NCI-H2196 (cell line): ENCODE results near the gene CDKL5.

Experiments used
- DNase-seq: peaks from one replicate; lab custom pipeline; 2025; ENCODE audit not compliant: unreplicated experiment; lab: John Stamatoyannopoulos, UW

The CDKL5 gene

GRCh38 chrX:18455384-18455783 is 30.0 kb downstream of the CDKL5 start:
- no peak for DNase-seq

GRCh38 chrX:18457000-18457399 is 31.6 kb downstream of the CDKL5 start:
- DNase-seq = no peak

GRCh38 chrX:18461431-18461830 is 36.0 kb downstream of the CDKL5 start:
- DNase-seq = no peak

GRCh38 chrX:18464499-18464898 is 39.1 kb downstream of the CDKL5 start:
- DNase-seq = no peak

- DNase-seq = no peak
These were observed 39.6 kb downstream of the CDKL5 start for GRCh38 chrX:18465051-18465450.

DNA sequence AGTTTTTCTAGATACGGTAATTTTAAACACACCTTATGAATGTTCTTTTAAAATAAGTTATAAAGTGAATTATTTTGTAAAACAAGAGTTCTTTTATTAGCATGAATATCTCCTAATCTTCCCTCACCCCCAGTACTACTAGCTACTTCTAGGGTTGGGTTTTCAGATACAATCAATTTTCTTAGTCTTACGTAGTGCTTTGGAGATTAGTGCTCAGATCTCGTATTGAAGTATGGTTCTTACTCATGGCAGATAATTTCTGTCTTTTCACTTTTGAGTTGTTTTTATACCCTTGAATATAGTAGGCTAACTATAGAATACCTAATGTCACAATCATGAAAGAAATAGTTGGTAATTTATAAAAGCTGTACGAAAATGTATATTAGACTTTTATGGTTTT is 43.2 kb downstream of the CDKL5 start:
- DNase-seq = no peak

GRCh38 chrX:18471296-18471695 is 45.9 kb downstream of the CDKL5 start:
- no peak for DNase-seq

DNA sequence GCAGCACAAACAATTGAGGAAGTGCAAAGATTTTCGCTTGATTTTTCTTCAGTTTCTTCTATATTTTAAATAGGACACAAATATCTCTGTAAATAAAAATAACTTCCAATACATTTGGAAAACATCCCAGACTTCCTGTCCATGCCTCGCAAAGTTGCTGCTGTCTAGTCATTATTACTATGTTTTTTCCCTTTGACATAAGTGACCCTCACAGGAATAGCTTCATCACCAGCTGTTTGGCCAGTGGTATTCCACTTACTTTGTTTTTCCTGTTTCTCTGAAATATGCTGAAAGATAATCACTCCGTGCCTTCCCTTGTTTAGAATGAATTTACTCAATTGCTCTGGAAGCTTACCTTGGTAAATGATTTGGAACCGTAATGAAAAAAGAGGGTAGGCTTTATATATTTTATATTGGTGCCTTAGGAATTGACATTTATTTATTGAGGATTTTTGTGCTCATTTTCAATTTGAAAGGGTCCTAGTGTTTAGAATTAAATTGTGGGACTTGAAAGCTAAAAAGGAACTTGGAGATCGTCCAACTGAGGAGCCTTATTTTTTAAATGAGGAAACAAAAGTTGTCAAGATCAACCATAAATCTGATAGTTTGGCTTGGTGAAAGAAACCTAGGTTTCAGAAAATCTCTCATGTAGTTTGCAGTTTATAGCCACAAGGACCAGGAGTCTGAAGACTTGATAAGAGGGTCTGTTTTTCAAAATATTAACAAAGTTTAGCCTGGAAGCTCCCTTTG is 65.6 kb downstream of the CDKL5 start:
- DNase-seq = no peak

DNA sequence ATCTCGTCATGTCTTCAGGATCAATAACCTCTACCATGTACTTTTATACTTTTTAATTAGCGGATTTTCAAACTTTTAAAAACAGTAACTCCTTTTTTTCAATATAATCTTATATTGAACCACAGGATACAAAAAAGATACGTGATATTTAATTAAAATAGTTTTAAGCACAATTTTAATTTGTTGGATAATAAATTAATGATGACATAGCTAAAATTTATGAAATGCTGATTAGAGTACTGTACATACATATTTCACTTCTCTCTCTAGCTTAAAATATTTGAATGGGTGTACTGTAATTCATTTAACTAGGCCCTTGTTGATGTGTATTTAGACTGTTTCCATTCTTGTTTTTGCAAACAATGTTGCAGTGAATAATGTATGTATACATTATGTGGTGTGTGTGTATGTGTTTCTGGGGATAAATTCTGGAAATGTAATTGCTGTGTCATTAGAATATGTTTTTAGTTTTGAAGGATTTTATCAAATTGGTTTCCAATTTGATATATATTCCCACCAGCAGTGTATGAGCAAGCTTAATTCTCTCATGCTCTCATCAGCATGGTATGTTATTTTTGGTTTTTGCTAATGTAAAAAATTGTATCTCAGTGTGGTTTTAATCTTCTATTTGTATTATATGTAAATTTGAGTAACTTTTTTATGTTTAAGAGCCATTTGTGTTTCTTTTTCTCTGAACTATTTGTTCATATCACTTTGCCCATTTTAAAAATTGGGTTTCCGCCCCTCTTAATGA is 66.4 kb downstream of the CDKL5 start:
- no peak for DNase-seq

- DNase-seq = no peak
These were observed 109.5 kb downstream of the CDKL5 start for GRCh38 chrX:18534949-18535348.

DNA sequence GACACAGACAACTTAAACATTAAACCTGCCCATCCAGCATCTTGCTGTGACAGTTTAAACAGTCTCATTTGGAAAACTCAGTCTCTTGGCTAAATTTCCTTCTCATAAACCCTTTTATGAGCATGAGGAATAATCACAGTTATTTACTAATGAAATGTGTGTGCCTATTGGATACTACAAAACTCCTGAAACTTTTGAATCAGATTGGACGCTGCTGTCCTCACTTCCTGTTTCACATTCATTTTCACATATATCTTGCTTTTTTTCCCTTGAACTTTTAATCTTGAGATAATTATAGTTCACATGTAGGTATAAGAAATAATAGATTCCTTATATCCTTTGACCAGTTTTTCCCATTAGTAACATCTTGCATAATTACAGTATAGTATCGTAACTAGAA is 111.7 kb downstream of the CDKL5 start:
- DNase-seq = no peak

GRCh38 chrX:18537524-18537923 is 112.1 kb downstream of the CDKL5 start:
- DNase-seq = no peak

- no peak for DNase-seq
These were observed 116.7 kb downstream of the CDKL5 start for GRCh38 chrX:18542131-18542530.

GRCh38 chrX:18542905-18543304 is 117.5 kb downstream of the CDKL5 start:
- DNase-seq = no peak

DNA sequence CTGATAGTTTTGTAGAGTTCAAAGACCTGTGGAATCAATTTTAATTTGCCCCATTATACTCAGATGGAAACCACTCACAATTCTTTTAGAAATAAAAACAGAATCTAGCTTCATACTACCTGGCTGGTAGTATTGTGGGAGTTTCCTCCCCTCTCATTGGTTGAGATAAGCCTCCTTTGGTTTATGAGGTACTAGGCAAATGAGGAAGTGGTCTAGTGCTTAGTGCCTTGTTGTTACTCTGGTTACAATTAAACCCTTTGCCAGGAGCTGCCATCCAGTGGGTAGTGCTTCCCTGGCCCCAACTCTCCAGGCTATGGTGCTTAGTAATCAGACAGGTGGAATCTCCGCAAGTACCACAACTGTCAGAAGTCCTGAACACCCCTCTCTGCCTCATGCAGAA is 118.3 kb downstream of the CDKL5 start:
- no peak for DNase-seq

- DNase-seq = no peak
These were observed 120.4 kb downstream of the CDKL5 start for GRCh38 chrX:18545771-18546170.

GRCh38 chrX:18548996-18549395 is 123.6 kb downstream of the CDKL5 start:
- DNase-seq = no peak

DNA sequence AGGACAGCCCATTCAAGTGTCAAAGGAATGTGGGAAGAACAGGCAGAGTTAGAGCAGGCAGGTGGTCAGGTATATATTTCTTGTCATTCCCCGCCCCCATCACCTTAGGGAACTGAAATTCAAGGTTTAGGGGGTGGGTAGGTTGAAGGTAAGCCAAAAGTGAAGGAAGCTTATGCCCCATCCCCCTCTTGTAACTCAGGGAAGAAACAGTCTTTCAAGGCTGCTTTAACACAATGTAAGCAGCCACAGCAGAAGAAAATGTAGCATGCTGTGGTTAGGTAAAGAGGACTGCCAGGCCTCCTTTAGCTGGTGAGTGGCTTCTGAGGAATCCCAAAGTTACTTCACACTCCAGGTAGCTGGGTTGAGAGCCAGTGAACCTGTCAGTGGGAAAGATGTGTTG is 124.2 kb downstream of the CDKL5 start:
- DNase-seq = no peak

- no peak for DNase-seq
These were observed 132.5 kb downstream of the CDKL5 start for GRCh38 chrX:18557879-18558278.

GRCh38 chrX:18558799-18559198 is 133.4 kb downstream of the CDKL5 start:
- DNase-seq = no peak

- DNase-seq = no peak
These were observed 135.6 kb downstream of the CDKL5 start for GRCh38 chrX:18561020-18561419.

GRCh38 chrX:18565727-18566126 is 140.3 kb downstream of the CDKL5 start:
- DNase-seq = no peak

- no peak for DNase-seq
These were observed 141.3 kb downstream of the CDKL5 start for GRCh38 chrX:18566748-18567147.
